Progenitor cell of endocrine pancreas (in vitro differentiated cells): ENCODE data around the gene FCGBP. TPM values are rescaled to one million over a fixed set of nuclear protein-coding genes. Genes with fewer than 3 reads are reported as not detected.

Experiments
- DNase-seq: peaks from one replicate; pipeline ENCODE4 v3.0.0; 2021; ENCODE audit warnings: low spot score; ENCODE audit not compliant: unreplicated experiment
- H3K27ac Mint-ChIP-seq: 2 replicates; pipeline ENCODE4 v1.8.0; 2021; ENCODE audit warnings: mild to moderate bottlenecking, moderate library complexity, mixed read lengths
- H3K27me3 Mint-ChIP-seq: 2 replicates; pipeline ENCODE4 v1.8.0; 2021; ENCODE audit warnings: mixed read lengths
- H3K36me3 Mint-ChIP-seq: 2 replicates; pipeline ENCODE4 v1.8.0; 2022; ENCODE audit warnings: mixed read lengths; ENCODE audit not compliant: insufficient read depth
- H3K4me1 Mint-ChIP-seq: 2 replicates; pipeline ENCODE4 v1.8.0; 2021; ENCODE audit warnings: low read depth, mixed read lengths
- H3K4me3 Mint-ChIP-seq: 2 replicates; pipeline ENCODE4 v1.8.0; 2021; ENCODE audit warnings: low read depth, mild to moderate bottlenecking, moderate library complexity, mixed read lengths
- H3K9me3 Mint-ChIP-seq: 2 replicates; pipeline ENCODE4 v1.8.0; 2021; ENCODE audit warnings: low read depth, mixed read lengths
- total RNA-seq: library from RNA; stranded (reverse); gene quantifications from 2 replicates; pipeline ENCODE4 v1.2.1, GENCODE V29; 2021
- TF ChIP-seq, protein P1 (sequence below): fragments of 200-600 bp; sonication (generic); IDR thresholded peaks from one replicate; pipeline ENCODE4 v1.5.0; 2021; ENCODE audit warnings: antibody characterized with exemption, mild to moderate bottlenecking; ENCODE audit not compliant: unreplicated experiment

The FCGBP gene
- total RNA-seq, 1 donor from 2014 or later = 1.2 TPM

DNA sequence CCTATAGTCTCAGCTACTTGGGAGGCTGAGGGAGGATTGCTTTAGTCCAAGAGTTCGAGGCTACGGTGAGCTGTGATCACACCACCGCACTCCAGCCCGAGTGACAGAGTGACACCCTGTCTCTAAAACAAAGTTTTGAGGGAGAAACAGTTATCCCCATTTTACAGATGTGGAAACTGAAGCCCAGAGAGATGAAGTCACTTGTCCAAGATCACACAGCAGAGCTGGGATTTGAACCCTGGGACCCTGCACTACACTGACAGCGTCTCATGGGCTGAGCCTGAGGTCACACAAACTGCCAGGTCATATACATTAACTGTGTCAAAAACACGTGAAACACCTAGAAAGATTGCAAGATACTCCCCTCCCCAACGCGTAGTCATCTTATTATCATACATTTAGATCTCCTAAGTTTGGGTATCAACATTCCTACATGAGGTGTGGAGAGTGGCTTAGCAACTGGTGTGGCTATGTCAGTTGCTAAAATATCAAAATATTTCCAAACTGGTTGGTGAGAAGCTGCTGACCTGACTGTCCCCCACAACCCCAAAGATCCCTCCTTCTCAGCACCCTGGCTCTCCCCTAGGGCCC, 8.2 kb downstream of the FCGBP start:
- no peak for DNase-seq
- Mint-ChIP-seq H3K9me3 (peaks cover 10% of the 10 kb centered on the region), H3K27me3 (no peaks in the 10 kb centered on the region), H3K4me3 (no peak overlapping the region), H3K36me3 (peaks cover 2% of the 10 kb centered on the region), H3K4me1 (no peaks in the 10 kb centered on the region), H3K27ac (no peak overlapping the region)
- TF ChIP-seq, protein P1, sequence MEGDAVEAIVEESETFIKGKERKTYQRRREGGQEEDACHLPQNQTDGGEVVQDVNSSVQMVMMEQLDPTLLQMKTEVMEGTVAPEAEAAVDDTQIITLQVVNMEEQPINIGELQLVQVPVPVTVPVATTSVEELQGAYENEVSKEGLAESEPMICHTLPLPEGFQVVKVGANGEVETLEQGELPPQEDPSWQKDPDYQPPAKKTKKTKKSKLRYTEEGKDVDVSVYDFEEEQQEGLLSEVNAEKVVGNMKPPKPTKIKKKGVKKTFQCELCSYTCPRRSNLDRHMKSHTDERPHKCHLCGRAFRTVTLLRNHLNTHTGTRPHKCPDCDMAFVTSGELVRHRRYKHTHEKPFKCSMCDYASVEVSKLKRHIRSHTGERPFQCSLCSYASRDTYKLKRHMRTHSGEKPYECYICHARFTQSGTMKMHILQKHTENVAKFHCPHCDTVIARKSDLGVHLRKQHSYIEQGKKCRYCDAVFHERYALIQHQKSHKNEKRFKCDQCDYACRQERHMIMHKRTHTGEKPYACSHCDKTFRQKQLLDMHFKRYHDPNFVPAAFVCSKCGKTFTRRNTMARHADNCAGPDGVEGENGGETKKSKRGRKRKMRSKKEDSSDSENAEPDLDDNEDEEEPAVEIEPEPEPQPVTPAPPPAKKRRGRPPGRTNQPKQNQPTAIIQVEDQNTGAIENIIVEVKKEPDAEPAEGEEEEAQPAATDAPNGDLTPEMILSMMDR = no peak

DNA sequence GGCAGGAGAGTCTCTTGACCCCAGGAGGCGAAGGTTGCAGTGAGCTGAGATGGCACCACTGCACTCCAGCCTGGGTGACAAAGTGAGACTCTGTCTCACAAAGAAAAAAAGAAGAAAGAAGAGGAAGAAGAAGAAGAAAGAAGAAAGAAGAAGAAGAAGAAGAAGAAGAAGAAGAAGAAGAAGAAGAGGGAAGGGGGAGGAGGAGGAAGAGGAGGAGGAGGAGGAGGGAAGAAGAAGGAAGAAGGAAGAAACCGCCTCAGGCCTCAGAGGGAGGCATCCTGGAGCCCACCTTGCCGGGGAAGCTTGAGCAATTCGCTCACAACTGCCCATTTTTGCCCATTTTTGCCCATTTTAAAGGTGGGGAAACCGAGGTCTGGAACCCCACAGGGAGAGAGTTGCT, 9.5 kb downstream of the FCGBP start:
- no peak overlapping the region for H3K4me3 Mint-ChIP-seq
- peaks cover 1% of the 10 kb centered on the region for H3K36me3 Mint-ChIP-seq
- no peaks in the 10 kb centered on the region for H3K4me1 Mint-ChIP-seq
- H3K9me3 Mint-ChIP-seq = peaks cover 5% of the 10 kb centered on the region
- TF ChIP-seq, protein P1 = no peak
- no peak overlapping the region for H3K27ac Mint-ChIP-seq
- H3K27me3 Mint-ChIP-seq = no peaks in the 10 kb centered on the region
- DNase-seq = no peak

DNA sequence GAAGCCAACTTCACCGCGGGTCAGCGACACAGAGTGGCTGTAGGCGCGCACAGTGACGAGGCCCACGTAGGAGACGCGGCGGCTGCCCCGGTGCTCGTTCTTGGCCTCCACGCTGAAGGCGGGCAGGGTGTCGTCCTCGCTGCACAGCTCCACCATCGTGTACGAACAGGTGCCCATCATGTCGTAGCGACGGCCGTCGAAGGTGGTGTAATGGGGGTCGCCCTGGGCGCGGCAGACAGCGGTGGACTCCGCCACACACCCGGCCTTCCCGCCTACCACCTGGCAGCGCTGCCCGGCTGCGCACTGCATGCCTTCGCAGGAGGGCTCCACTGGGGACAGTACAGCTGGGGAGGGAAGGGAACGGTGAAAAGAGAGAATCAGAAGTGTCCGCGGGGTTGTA, 10.0 kb downstream of the FCGBP start:
- no peak for DNase-seq
- Mint-ChIP-seq H3K4me1 (no peaks in the 10 kb centered on the region), H3K27me3 (no peaks in the 10 kb centered on the region), H3K36me3 (no peaks in the 10 kb centered on the region), H3K27ac (no peak overlapping the region), H3K4me3 (no peak overlapping the region), H3K9me3 (no peaks in the 10 kb centered on the region)
- TF ChIP-seq, protein P1 = no peak

DNA sequence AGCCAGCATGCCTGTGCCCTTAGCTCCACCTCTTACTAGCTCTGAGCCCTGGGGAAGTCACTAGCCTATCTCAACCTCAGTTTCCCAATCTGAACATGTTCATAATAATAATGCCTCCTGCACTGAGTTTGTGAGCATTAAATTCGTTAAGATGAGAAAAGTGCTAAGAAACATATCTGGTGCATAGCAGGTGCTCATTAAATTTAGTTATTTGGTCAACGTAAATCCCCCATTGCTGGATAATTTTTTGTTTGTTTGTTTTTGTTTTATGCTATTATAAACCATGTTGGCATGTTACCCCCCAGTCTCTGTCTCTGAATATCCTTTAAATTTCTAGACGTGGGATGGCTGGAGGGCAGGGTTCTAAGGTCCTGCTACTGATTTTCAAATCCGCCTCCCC, 10.6 kb downstream of the FCGBP start:
- Mint-ChIP-seq H3K27me3 (no peaks in the 10 kb centered on the region), H3K4me3 (no peak overlapping the region), H3K36me3 (no peaks in the 10 kb centered on the region), H3K4me1 (no peaks in the 10 kb centered on the region), H3K9me3 (no peaks in the 10 kb centered on the region), H3K27ac (no peak overlapping the region)
- TF ChIP-seq, protein P1 = no peak
- no peak for DNase-seq

DNA sequence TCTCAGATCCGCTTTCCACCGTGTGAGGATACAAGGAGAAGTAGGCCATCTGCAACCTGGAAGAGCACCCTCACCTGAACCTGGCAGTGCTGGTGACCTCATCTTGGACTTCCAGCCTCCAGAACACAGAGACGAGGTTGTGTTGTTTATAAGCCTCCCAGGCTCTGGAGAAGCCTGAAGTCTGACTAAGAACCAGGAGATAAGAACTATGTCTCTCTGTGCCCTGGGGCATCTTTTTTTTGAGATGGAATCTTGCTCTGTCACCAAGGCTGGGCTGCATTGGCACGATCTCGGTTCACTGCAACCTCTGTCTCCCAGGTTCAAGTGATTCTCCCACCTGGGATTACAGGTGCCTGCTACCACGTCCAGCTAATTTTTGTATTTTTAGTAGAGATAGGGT, 14.5 kb downstream of the FCGBP start:
- no peaks in the 10 kb centered on the region for H3K9me3 Mint-ChIP-seq
- DNase-seq = no peak
- TF ChIP-seq, protein P1 = no peak
- no peaks in the 10 kb centered on the region for H3K4me1 Mint-ChIP-seq
- H3K27me3 Mint-ChIP-seq = peaks cover 5% of the 10 kb centered on the region
- no peak overlapping the region for H3K4me3 Mint-ChIP-seq
- H3K36me3 Mint-ChIP-seq = no peaks in the 10 kb centered on the region
- no peak overlapping the region for H3K27ac Mint-ChIP-seq
